BJ (cell line): ENCODE measurements around the gene CRACR2B. TPM values are rescaled to one million over a fixed set of nuclear protein-coding genes. Genes with fewer than 3 reads are reported as not detected.

ENCODE experiments used
- CTCF ChIA-PET: fragments of 350-600 bp; formaldehyde crosslinking; extraction: SDS; loops from one replicate; lab custom pipeline; 2021; ENCODE audit warnings: antibody characterized with exemption, inconsistent platforms; lab: Yijun Ruan, JAX
- POLR2A ChIA-PET: fragments of 300-600 bp; sonication (Branson Sonifier 250); formaldehyde crosslinking; extraction: SDS; loops from one replicate; lab custom pipeline; 2021; ENCODE audit warnings: antibody characterized with exemption; lab: Charles Lee
- DNase-seq: peaks from one replicate; pipeline ENCODE4 v3.0.0-alpha.2; 2011; ENCODE audit warnings: low read depth
- H3K27me3 ChIP-seq: 2 replicates; pipeline ENCODE4 v1.6.0; 2011; ENCODE audit warnings: low read length; ENCODE audit not compliant: control insufficient read depth, insufficient read depth
- H3K36me3 ChIP-seq: 2 replicates; pipeline ENCODE4 v1.5.1; 2011; ENCODE audit warnings: low read length; ENCODE audit not compliant: control insufficient read depth, insufficient read depth
- H3K4me3 ChIP-seq: 2 replicates; pipeline ENCODE4 v1.5.1; 2011; ENCODE audit warnings: low read depth, mild to moderate bottlenecking, control low read depth, low read length
- CTCF ChIP-seq: IDR thresholded peaks from 2 replicates; pipeline ENCODE4 v1.5.1; 2011; ENCODE audit warnings: low read depth, mild to moderate bottlenecking, control low read depth, inconsistent platforms, low read length, moderate library complexity; ENCODE audit not compliant: insufficient read depth
- polyA plus RNA-seq: library from polyadenylated mRNA; depleted of rRNA; stranded (reverse); fragments of >200 nt; gene quantifications from 2 replicates; pipeline ENCODE4 v1.2.3, GENCODE V29; 2011

CRACR2B gene
- polyA plus RNA-seq, 1 experiment = 0.16 TPM

GRCh38 chr11:792535-792821 lies 35.2 kb upstream of the CRACR2B start:
- Histone ChIP-seq H3K27me3 (no peaks in the 10 kb centered on the region), H3K36me3 (peaks cover 2% of the 10 kb centered on the region), H3K4me3 (no peak overlapping the region)
- CTCF ChIA-PET = no interaction called here
- DNase-seq = no peak
- POLR2A ChIA-PET = no interaction called here
- no peak for TF ChIP-seq CTCF

GRCh38 chr11:792873-793272 lies 34.8 kb upstream of the CRACR2B start:
- Histone ChIP-seq H3K36me3 (peaks cover 2% of the 10 kb centered on the region), H3K4me3 (no peak overlapping the region), H3K27me3 (no peaks in the 10 kb centered on the region)
- DNase-seq = no peak
- CTCF ChIA-PET = no interaction called here
- POLR2A ChIA-PET = no interaction called here
- no peak for TF ChIP-seq CTCF

- ChIA-PET POLR2A (no interaction called here), CTCF (interaction anchor here (1.6 kb wide), 1 partner anchor 10 kb away, joined by 6 read pairs; no protein-coding TSS in a partner anchor)
- no peaks in the 10 kb centered on the region for H3K27me3 ChIP-seq
- no peak for DNase-seq
- peaks cover 2% of the 10 kb centered on the region for H3K36me3 ChIP-seq
- no peak overlapping the region for H3K4me3 ChIP-seq
- TF ChIP-seq CTCF = no peak
These were observed 34.2 kb upstream of the CRACR2B start for GRCh38 chr11:793556-793955.

- H3K4me3 ChIP-seq = no peak overlapping the region
- ChIA-PET POLR2A (interaction anchor here (0.6 kb wide), 1 partner anchor 35 kb away, joined by 3 read pairs; no protein-coding TSS in a partner anchor), CTCF (interaction anchor here (1.6 kb wide), 1 partner anchor 11 kb away, joined by 6 read pairs; no protein-coding TSS in a partner anchor)
- peaks cover 4% of the 10 kb centered on the region for H3K36me3 ChIP-seq
- DNase-seq = no peak
- H3K27me3 ChIP-seq = no peaks in the 10 kb centered on the region
- no peak for TF ChIP-seq CTCF
These were observed 33.5 kb upstream of the CRACR2B start for GRCh38 chr11:794013-794765.

GRCh38 chr11:794766-795633 lies 32.7 kb upstream of the CRACR2B start:
- CTCF ChIA-PET = interaction anchor here (1.0 to 1.6 kb wide), 2 partner anchors 12 to 16 kb away, joined by 4 to 6 read pairs; no protein-coding TSS in a partner anchor
- POLR2A ChIA-PET = no interaction called here

More at GRCh38 chr11:794766-795633, 32.7 kb upstream of the CRACR2B start:
- Histone ChIP-seq H3K4me3 (peak overlapping the region; percentile 87), H3K36me3 (peaks cover 4% of the 10 kb centered on the region), H3K27me3 (no peaks in the 10 kb centered on the region)
- DNase-seq = no peak
- TF ChIP-seq CTCF = no peak
